ENCODE data around the gene PRDM16. TPM values are rescaled to one million over a fixed set of nuclear protein-coding genes. Genes with fewer than 3 reads are reported as not detected.
A peak's percentile ranks its signal among the peaks of the same experiment; 100 is the strongest.

PRDM16 gene
- total RNA-seq, 2 experiments from 2014 or later = 1.1 to 2.3 TPM

DNA sequence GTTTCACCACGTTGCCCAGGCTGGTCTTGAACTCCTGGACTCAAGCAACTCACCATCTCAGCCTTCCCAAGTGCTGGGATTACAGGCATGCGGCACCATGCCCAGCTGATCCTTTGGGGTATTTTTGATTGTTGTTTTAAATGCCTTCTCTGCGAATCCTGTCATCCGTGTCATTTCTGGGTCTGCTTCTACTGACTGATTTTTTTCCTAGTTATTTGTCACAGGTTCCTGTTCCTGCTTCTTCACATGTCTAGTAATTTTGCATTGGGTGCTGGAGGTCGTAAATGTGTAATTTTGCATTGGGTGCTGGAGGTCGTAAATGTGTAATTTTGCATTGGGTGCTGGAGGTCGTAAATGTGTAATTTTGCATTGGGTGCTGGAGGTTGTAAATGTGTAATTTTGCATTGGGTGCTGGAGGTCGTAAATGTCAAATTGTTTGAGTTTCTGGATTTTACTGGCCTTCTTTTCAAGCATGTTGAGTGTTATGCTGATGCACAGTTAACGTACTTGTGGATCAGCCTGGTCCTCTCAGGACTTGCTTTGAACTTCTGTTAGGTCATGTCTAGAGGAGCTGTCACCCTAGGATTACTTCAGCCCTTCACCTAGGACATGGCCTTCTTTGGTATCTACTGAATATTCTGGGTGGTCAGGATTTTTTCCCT, 381.3 kb downstream of the PRDM16 start:
- ChIA-PET POLR2A (no interaction called here), CTCF (no interaction called here)
- Mint-ChIP-seq H3K36me3 (ENCODE audit: low read depth) (no peaks in the 10 kb centered on the region), H3K27ac (no peak overlapping the region), H3K4me1 (peaks cover 6% of the 10 kb centered on the region), H3K4me3 (no peak overlapping the region), H3K9me3 (peaks cover 2% of the 10 kb centered on the region), H3K27me3 (peaks cover 7% of the 10 kb centered on the region)
- DNase-seq = no peak

GRCh38 chr1:3450983-3451382, 382.0 kb downstream of the PRDM16 start:
- DNase-seq = no peak
- peaks cover 2% of the 10 kb centered on the region for H3K9me3 Mint-ChIP-seq
- peaks cover 11% of the 10 kb centered on the region for H3K27me3 Mint-ChIP-seq
- H3K36me3 Mint-ChIP-seq (ENCODE audit: low read depth) = no peaks in the 10 kb centered on the region
- no peak overlapping the region for H3K27ac Mint-ChIP-seq
- ChIA-PET CTCF (no interaction called here), POLR2A (no interaction called here)
- H3K4me1 Mint-ChIP-seq = peaks cover 8% of the 10 kb centered on the region
- H3K4me3 Mint-ChIP-seq = no peak overlapping the region

DNA sequence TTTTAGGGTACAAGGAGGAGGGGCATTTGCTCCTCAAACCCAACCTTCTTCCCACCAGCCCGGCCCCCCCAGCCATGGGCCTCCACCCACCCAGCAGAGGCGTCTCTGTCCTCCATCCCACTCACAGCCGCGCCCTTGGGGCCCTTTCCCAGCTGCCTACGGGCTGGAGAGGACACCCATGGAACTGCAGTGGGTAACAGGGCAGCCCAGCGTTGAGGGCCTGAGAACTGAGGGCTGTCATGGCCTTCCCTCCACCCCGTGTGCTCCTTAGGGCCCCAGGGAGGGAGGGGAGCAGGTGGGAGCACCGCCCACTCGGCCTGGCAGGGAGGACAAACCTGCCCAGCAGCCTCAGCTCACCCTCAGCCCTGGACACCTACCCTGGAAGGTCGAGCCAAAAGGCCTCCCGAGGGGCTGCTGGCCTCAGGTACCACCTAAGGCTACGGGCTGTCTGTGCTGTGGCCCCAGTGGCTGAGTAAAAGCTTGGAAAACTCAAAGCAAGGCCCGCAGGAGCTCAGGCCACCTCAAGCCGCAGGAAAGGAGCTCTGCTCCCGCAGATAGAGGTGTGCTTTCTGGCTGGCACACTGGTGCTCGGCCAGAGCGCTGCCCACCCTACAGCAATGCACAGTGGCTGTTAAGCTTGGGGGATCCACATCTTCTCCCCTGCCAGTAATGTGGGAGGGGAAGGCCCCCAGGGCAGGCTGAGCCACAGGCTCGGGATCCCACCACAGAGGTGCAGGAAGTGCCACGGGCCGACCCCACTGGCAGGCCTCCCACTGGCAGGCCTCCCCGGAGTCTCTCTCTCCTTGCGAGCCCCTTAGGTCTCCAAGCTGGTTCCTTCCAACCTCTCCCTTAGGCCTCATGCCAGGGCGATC, 383.2 kb downstream of the PRDM16 start:
- H3K27ac Mint-ChIP-seq = no peak overlapping the region
- no peaks in the 10 kb centered on the region for H3K36me3 Mint-ChIP-seq (ENCODE audit: low read depth)
- peaks cover 11% of the 10 kb centered on the region for H3K27me3 Mint-ChIP-seq
- CTCF ChIA-PET = interaction anchor here (0.8 to 2.3 kb wide), 5 partner anchors 20 to 280 kb away, joined by 3 to 8 read pairs (median 4); no protein-coding TSS in a partner anchor
- POLR2A ChIA-PET = no interaction called here
- H3K9me3 Mint-ChIP-seq = no peaks in the 10 kb centered on the region
- DNase-seq = no peak
- H3K4me3 Mint-ChIP-seq = no peak overlapping the region
- peaks cover 8% of the 10 kb centered on the region for H3K4me1 Mint-ChIP-seq

- peaks cover 11% of the 10 kb centered on the region for H3K27me3 Mint-ChIP-seq
- no peaks in the 10 kb centered on the region for H3K9me3 Mint-ChIP-seq
- no peak overlapping the region for H3K4me3 Mint-ChIP-seq
- H3K27ac Mint-ChIP-seq = no peak overlapping the region
- peaks cover 8% of the 10 kb centered on the region for H3K4me1 Mint-ChIP-seq
- no peaks in the 10 kb centered on the region for H3K36me3 Mint-ChIP-seq (ENCODE audit: low read depth)
- CTCF ChIA-PET = interaction anchor here (0.8 to 2.3 kb wide), 6 partner anchors 19 to 279 kb away, joined by 3 to 8 read pairs (median 4); no protein-coding TSS in a partner anchor
- POLR2A ChIA-PET = no interaction called here
- DNase-seq = no peak
Observed at GRCh38 chr1:3452866-3453175, 383.8 kb downstream of the PRDM16 start.

- ChIA-PET POLR2A (no interaction called here), CTCF (interaction anchor here (0.8 to 2.3 kb wide), 6 partner anchors 19 to 279 kb away, joined by 3 to 8 read pairs (median 4); no protein-coding TSS in a partner anchor)
Observed at GRCh38 chr1:3453203-3453761, 384.3 kb downstream of the PRDM16 start.

GRCh38 chr1:3453891-3454810, 385.1 kb downstream of the PRDM16 start, which contains the start of gene ARHGEF16:
TSS of gene ARHGEF16 (plus strand) at chr1:3454665. CDS start at chr1:3463085, 8,420 bp downstream.
- Mint-ChIP-seq H3K27ac (no peak within 1 kb of the TSS), H3K27me3 (peaks cover 11% of the 10 kb centered on the region), H3K9me3 (no peaks in the 10 kb centered on the region), H3K4me1 (peaks cover 8% of the 10 kb centered on the region), H3K4me3 (peak within 1 kb of the TSS; percentile 16), H3K36me3 (ENCODE audit: low read depth) (no peaks in the 10 kb centered on the region)
- POLR2A ChIA-PET = no interaction called here
- DNase-seq = no peak
- CTCF ChIA-PET = interaction anchor here (0.9 to 2.3 kb wide), 3 partner anchors 18 to 31 kb away, joined by 3 to 8 read pairs (median 4); no protein-coding TSS in a partner anchor

More at GRCh38 chr1:3453203-3453761, 384.3 kb downstream of the PRDM16 start:
- Mint-ChIP-seq H3K27me3 (peaks cover 11% of the 10 kb centered on the region), H3K9me3 (no peaks in the 10 kb centered on the region), H3K4me1 (peaks cover 8% of the 10 kb centered on the region), H3K4me3 (no peak overlapping the region), H3K36me3 (ENCODE audit: low read depth) (no peaks in the 10 kb centered on the region), H3K27ac (no peak overlapping the region)
- peak; percentile 74 for DNase-seq

- POLR2A ChIA-PET = no interaction called here
Observed at GRCh38 chr1:3454811-3455618, 386.0 kb downstream of the PRDM16 start.

DNA sequence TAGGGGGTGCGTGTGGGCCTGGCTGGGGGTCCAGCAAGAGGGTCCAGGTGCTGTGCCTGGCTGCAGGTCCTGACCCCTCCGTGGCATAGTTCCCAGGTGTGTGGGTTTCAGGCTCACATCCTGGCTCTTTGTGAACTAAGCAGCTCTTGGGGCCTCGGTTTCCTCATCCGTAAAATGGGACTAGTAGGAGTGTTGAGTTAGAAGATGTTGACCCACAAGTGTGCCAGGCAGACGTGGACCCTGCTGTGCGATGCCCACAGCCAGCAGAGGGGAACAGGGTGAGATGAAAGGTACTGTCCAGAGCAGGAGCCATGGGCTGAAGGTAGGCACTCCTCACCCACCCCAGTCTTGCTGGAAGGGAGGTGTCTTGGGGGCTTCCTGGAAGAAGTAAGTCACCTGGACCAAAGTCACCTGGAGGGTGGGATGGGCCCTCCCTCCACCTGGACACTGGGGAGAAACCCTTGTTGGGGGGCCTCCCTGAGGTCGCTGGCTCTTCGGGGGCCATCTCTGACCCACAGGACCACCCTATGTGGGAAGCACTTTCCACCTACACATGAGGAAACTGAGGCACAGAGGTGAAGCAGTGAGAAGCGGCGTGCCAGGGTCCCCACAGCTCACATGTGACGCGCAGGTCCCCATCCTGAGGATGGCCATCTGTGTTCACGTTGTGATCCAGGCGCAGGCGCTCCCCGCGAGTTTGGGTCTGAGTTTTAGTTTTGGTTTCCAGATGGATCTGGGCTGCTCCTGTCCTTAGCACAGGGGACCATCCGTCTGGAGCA, 386.9 kb downstream of the PRDM16 start:
- Mint-ChIP-seq H3K4me3 (no peak overlapping the region), H3K9me3 (no peaks in the 10 kb centered on the region), H3K27ac (no peak overlapping the region), H3K36me3 (ENCODE audit: low read depth) (no peaks in the 10 kb centered on the region), H3K27me3 (peaks cover 11% of the 10 kb centered on the region), H3K4me1 (peaks cover 8% of the 10 kb centered on the region)
- no peak for DNase-seq
- CTCF ChIA-PET = no interaction called here
- POLR2A ChIA-PET = no interaction called here

More at GRCh38 chr1:3454811-3455618, 386.0 kb downstream of the PRDM16 start:
- Mint-ChIP-seq H3K36me3 (ENCODE audit: low read depth) (no peaks in the 10 kb centered on the region), H3K9me3 (no peaks in the 10 kb centered on the region), H3K27me3 (peaks cover 11% of the 10 kb centered on the region), H3K27ac (no peak overlapping the region), H3K4me1 (peaks cover 8% of the 10 kb centered on the region), H3K4me3 (peak overlapping the region; percentile 16)
- CTCF ChIA-PET = no interaction called here
- DNase-seq = no peak

DNA sequence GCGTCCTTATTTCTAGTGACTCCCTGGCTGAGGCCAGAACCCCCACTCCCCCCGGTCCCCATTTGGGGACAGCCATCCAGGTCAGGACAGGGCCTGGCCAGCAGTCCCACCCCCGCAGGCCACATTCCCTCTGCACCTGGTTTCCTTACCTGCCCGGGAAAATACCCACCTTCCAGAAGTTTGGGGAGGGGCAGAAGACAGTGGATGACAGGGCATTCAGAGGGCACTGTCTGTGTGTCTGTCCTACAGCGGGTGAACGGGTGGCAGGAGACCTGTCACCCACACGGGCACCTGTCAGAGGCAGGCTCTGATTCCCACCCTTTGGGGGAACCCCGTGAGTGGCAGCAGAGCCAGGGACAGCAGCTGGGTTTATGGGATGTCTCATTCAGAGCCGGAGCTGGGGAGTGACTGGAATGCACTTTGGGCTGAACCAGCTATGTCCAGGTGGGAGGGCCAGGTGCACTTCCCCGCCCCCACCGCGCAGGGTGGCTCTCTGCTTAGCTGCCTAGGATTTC, 387.5 kb downstream of the PRDM16 start:
- ChIA-PET POLR2A (no interaction called here), CTCF (no interaction called here)
- DNase-seq = no peak
- peaks cover 11% of the 10 kb centered on the region for H3K27me3 Mint-ChIP-seq
- no peak overlapping the region for H3K27ac Mint-ChIP-seq
- H3K36me3 Mint-ChIP-seq (ENCODE audit: low read depth) = no peaks in the 10 kb centered on the region
- H3K4me3 Mint-ChIP-seq = no peak overlapping the region
- H3K4me1 Mint-ChIP-seq = peaks cover 8% of the 10 kb centered on the region
- H3K9me3 Mint-ChIP-seq = no peaks in the 10 kb centered on the region

DNA sequence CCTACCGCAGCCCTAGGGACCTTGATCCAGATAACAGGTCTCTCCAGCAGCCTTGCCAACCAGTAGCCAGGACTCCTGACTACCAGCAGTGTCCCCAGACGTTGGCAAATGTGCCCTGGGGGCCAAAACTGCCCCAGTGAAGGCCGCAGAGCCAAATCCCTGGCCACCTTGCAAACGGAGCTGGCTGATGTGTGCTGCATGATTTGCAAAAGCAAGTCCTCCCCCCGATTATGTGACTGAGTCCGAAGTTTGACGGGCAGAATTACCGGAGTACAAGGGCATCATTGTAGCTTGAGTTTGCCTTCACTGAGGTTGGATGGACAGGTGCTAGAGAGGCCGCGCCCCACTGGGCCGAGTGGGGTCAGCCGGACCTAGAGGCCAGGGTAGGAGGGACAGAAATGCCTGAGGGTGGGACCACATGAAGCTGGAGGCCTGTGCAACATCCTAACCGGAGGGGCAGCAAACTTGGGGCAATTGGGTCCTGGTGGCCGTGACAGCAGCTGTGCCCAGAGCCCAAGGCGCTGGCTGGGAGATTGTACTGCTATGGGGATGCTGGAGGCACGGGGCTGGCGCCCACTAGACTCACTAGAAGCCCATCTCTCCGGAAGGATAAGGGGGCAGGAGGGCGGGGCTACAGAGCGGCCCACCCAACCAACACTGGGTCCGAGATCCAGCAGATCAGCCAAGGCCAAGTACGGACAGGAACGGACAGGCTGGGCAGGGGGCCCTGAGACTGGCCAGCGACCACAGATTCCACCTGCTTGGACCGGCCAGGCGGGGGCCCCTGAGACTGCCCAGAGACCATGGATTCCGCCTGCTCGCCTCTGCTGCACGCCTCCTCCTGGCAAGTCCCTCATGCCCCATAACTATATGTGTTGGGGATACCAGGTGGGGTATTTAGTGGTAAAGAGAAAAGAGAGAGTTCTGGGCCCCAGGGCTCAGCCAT, 388.2 kb downstream of the PRDM16 start:
- Mint-ChIP-seq H3K9me3 (no peaks in the 10 kb centered on the region), H3K36me3 (ENCODE audit: low read depth) (no peaks in the 10 kb centered on the region), H3K27ac (no peak overlapping the region), H3K27me3 (peaks cover 11% of the 10 kb centered on the region), H3K4me3 (no peak overlapping the region), H3K4me1 (peaks cover 8% of the 10 kb centered on the region)
- no peak for DNase-seq
- ChIA-PET CTCF (no interaction called here), POLR2A (no interaction called here)

All from activated CD4-positive, alpha-beta T cell treated with anti-CD3 and anti-CD28 coated beads, Interleukin-2, amount 10 ng/mL, durations not matched to agents 7 days and 5 days (primary cell).